Natural killer cell (primary cell): ENCODE results near the gene CYP2W1. TPM values are rescaled to one million over a fixed set of nuclear protein-coding genes. Genes with fewer than 3 reads are reported as not detected.

Source experiments
- ATAC-seq, 3 donors: fragments of 150-1000 bp in 2 of 3; fragments of 200-7000 bp in 1 of 3; cut with Tn5 transposase; 1 replicate in 1 of 3; 2 replicates in 2 of 3; pipeline ENCODE4 v1.10.0; 2021; ENCODE audit warnings: mild to moderate bottlenecking in 2 of 3, moderate library complexity in 2 of 3
- DNase-seq, 2 donors: peaks; one replicate each; pipeline versions ENCODE4 v3.0.0 to v3.0.0-alpha.2; 2013 to 2021; ENCODE audit warnings: mixed read lengths in 1 of 2
- H3K27ac ChIP-seq: one replicate; pipeline ENCODE4 v1.5.1; 2013; ENCODE audit warnings: mild to moderate bottlenecking, low read length
- H3K27me3 ChIP-seq: one replicate; pipeline ENCODE4 v1.6.1; 2013; ENCODE audit warnings: low read length; ENCODE audit not compliant: control insufficient read depth, insufficient read depth
- H3K36me3 ChIP-seq: one replicate; pipeline ENCODE4 v1.6.1; 2013; ENCODE audit warnings: low read length; ENCODE audit not compliant: control insufficient read depth, insufficient read depth
- H3K4me1 ChIP-seq: one replicate; pipeline ENCODE4 v1.6.1; 2013; ENCODE audit warnings: low read length; ENCODE audit not compliant: control insufficient read depth, insufficient read depth
- H3K4me3 ChIP-seq: one replicate; pipeline ENCODE4 v1.5.1; 2013; ENCODE audit warnings: low read length
- H3K9me3 ChIP-seq: one replicate; pipeline ENCODE4 v1.6.1; 2013; ENCODE audit warnings: low read length; ENCODE audit not compliant: control insufficient read depth, insufficient read depth
- H3K27ac Mint-ChIP-seq, 2 donors: one replicate each; pipeline ENCODE4 v1.8.0; 2022; ENCODE audit warnings: mild to moderate bottlenecking in 2 of 2, mixed read lengths in 2 of 2, moderate library complexity in 1 of 2
- H3K27me3 Mint-ChIP-seq, 2 donors: one replicate each; pipeline ENCODE4 v1.8.0; 2022; ENCODE audit warnings: low read depth in 2 of 2, mixed read lengths in 2 of 2
- H3K36me3 Mint-ChIP-seq: one replicate; pipeline ENCODE4 v1.8.0; 2022; ENCODE audit warnings: mixed read lengths
- H3K4me1 Mint-ChIP-seq, 2 donors: one replicate each; pipeline ENCODE4 v1.8.0; 2022; ENCODE audit warnings: mixed read lengths in 2 of 2
- H3K4me3 Mint-ChIP-seq: one replicate; pipeline ENCODE4 v1.8.0; 2022; ENCODE audit warnings: mild to moderate bottlenecking, moderate library complexity, mixed read lengths
- H3K9me3 Mint-ChIP-seq, 2 donors: one replicate each; pipeline ENCODE4 v1.8.0; 2022; ENCODE audit warnings: mixed read lengths in 2 of 2
- CTCF ChIP-seq: fragments of 200-600 bp; IDR thresholded peaks from one replicate; pipeline ENCODE4 v1.8.0; 2022; ENCODE audit warnings: antibody characterized with exemption
- WGBS: methylation state at CpG from one replicate; pipeline ENCODE4 v1.1.7; 2013; ENCODE audit warnings: missing lambda C conversion rate; ENCODE audit not compliant: insufficient coverage; 5-methylcytosine and 5-hydroxymethylcytosine counted together
- intact Hi-C: fragments of 100-400 bp; cut with micrococcal nuclease; formaldehyde crosslinking; loops from one replicate; pipeline ENCODE4 v1.14.2; 2022
- total RNA-seq, 4 donors: library from RNA; stranded (reverse); fragments of 120-200 nt in 1 of 4; gene quantifications; one replicate each; pipeline versions ENCODE4 v1.2.3 to v1.2.4, GENCODE V29; 2013 to 2022

Gene CYP2W1
- total RNA-seq, 3 donors from 2014 or later (not counting 1 experiment from before 2014, with no cell fraction given): not detected

GRCh38 chr7:1026721-1027161, 43.8 kb downstream of the CYP2W1 start:
- peak overlapping the region in 1 of 2 donors; percentile 72 for H3K27ac Mint-ChIP-seq
- 80% methylated on average over 20 of the region's 20 CpGs for WGBS
- H3K27me3 Mint-ChIP-seq: no peaks in the 10 kb centered on the region

GRCh38 chr7:1027242-1028043, 44.5 kb downstream of the CYP2W1 start:
- peaks cover 2% of the 10 kb centered on the region for H3K36me3 ChIP-seq
- Mint-ChIP-seq H3K4me1 (peaks cover 20 to 38% of the 10 kb centered on the region in 2 donors), H3K4me3 (peak overlapping the region; percentile 78), H3K27ac (peak overlapping the region in 1 of 2 donors; percentile 72), H3K27me3 (no peaks in the 10 kb centered on the region), H3K9me3 (no peaks in the 10 kb centered on the region), H3K36me3 (no peaks in the 10 kb centered on the region)
- peaks cover 63% of the 10 kb centered on the region for H3K4me1 ChIP-seq
- WGBS: 40% methylated on average over 69 of the region's 69 CpGs
- H3K4me3 ChIP-seq: peak overlapping the region; percentile 30
- ATAC-seq (no peak), DNase-seq (no peak)
- peak overlapping the region; percentile 23 for H3K27ac ChIP-seq
- H3K9me3 ChIP-seq: no peaks in the 10 kb centered on the region
- intact Hi-C loops: no loop called here
- TF ChIP-seq CTCF: no peak
- no peaks in the 10 kb centered on the region for H3K27me3 ChIP-seq

More at GRCh38 chr7:1026721-1027161, 43.8 kb downstream of the CYP2W1 start:
- TF ChIP-seq CTCF: no peak
- H3K36me3 Mint-ChIP-seq: no peaks in the 10 kb centered on the region
- Histone ChIP-seq H3K9me3 (peaks cover 1% of the 10 kb centered on the region), H3K36me3 (peaks cover 2% of the 10 kb centered on the region), H3K27me3 (no peaks in the 10 kb centered on the region), H3K4me3 (no peak overlapping the region), H3K4me1 (peaks cover 63% of the 10 kb centered on the region), H3K27ac (no peak overlapping the region)
- peaks cover 20 to 38% of the 10 kb centered on the region in 2 donors for H3K4me1 Mint-ChIP-seq
- ATAC-seq (no peak), DNase-seq (no peak)
- H3K9me3 Mint-ChIP-seq: no peaks in the 10 kb centered on the region
- intact Hi-C loops: no loop called here
- H3K4me3 Mint-ChIP-seq: peak overlapping the region; percentile 62

GRCh38 chr7:1028044-1028770, 45.2 kb downstream of the CYP2W1 start:
- peak overlapping the region; percentile 60 for H3K27ac ChIP-seq
- no peaks in the 10 kb centered on the region for H3K36me3 Mint-ChIP-seq
- DNase-seq (peak; percentile 86 to 88), ATAC-seq (peak; percentile 83 to 87 (median 85))
- no peaks in the 10 kb centered on the region for H3K27me3 ChIP-seq
- H3K27me3 Mint-ChIP-seq: no peaks in the 10 kb centered on the region
- intact Hi-C loops: no loop called here
- H3K4me3 Mint-ChIP-seq: peak overlapping the region; percentile 81
- WGBS: under 1% methylated on average over 76 of the region's 77 CpGs
- no peaks in the 10 kb centered on the region for H3K9me3 Mint-ChIP-seq
- peak overlapping the region in 1 of 2 donors; percentile 86 for H3K27ac Mint-ChIP-seq
- H3K4me1 Mint-ChIP-seq: peaks cover 26 to 40% of the 10 kb centered on the region in 2 donors
- no peaks in the 10 kb centered on the region for H3K9me3 ChIP-seq
- TF ChIP-seq CTCF: no peak
- peaks cover 2% of the 10 kb centered on the region for H3K36me3 ChIP-seq
- peaks cover 69% of the 10 kb centered on the region for H3K4me1 ChIP-seq
- H3K4me3 ChIP-seq: peak overlapping the region; percentile 30
